Endothelial cell of umbilical vein (primary cell): ENCODE data around the gene FXYD7. TPM values are rescaled to one million over a fixed set of nuclear protein-coding genes. Genes with fewer than 3 reads are reported as not detected.

Experiments used
- BruUV-seq: library from RNA; stranded (reverse); fragments of 400-500 nt; replicated peaks from 2 replicates; lab custom pipeline; 2021; lab: Mats Ljungman, UMichigan
- CTCF ChIA-PET: fragments of 300-600, 350-600 bp; sonication (Branson Sonifier 250); formaldehyde crosslinking; loops from one replicate; lab custom pipeline; 2021; ENCODE audit warnings: antibody characterized with exemption, inconsistent platforms; lab: Charles Lee
- POLR2A ChIA-PET: fragments of 300-600, 350-600 bp; sonication (Branson Sonifier 250); formaldehyde crosslinking; loops from one replicate; lab custom pipeline; 2021; ENCODE audit warnings: antibody characterized with exemption, inconsistent platforms; lab: Charles Lee
- DNase-seq: peaks from one replicate; pipeline ENCODE4 v3.0.0-alpha.2; 2011; ENCODE audit warnings: low read depth, low spot score
- FAIRE-seq: peaks from 2 replicates; lab custom pipeline; 2011; peaks lifted over from hg19 to GRCh38; lab: Jason Lieb, UNC
- H2AFZ ChIP-seq: 2 replicates; pipeline ENCODE4 v1.6.0; 2012; ENCODE audit warnings: low read depth, low read length, control low read depth, inconsistent platforms
- H3K27ac ChIP-seq: 2 replicates; pipeline ENCODE4 v1.5.1; 2011; ENCODE audit warnings: low read depth, mild to moderate bottlenecking, control low read depth, low read length, moderate library complexity; ENCODE audit not compliant: insufficient read depth
- H3K27me3 ChIP-seq, 2 experiments: 2 replicates each; pipeline versions ENCODE4 v1.6.0 to v1.6.1; 2011; ENCODE audit warnings: low read length in 2 of 2, mixed read lengths in 1 of 2; ENCODE audit not compliant: control insufficient read depth in 2 of 2, insufficient read depth in 2 of 2
- H3K36me3 ChIP-seq, 2 experiments: 2 replicates in 1 of 2; 3 replicates in 1 of 2; pipeline ENCODE4 v1.5.1; 2011; ENCODE audit warnings: low read length in 2 of 2, mild to moderate bottlenecking in 1 of 2, moderate library complexity in 1 of 2; ENCODE audit not compliant: control insufficient read depth in 2 of 2, insufficient read depth in 2 of 2; ENCODE audit errors: extremely low read depth in 1 of 2
- H3K4me1 ChIP-seq: 3 replicates; pipeline ENCODE4 v1.5.1; 2011; ENCODE audit warnings: mild to moderate bottlenecking, low read length; ENCODE audit not compliant: control insufficient read depth, insufficient read depth; ENCODE audit errors: extremely low read depth
- H3K4me2 ChIP-seq: 2 replicates; pipeline ENCODE4 v1.6.1; 2011; ENCODE audit warnings: low read length, control low read depth, mixed read lengths; ENCODE audit not compliant: insufficient read depth
- H3K4me3 ChIP-seq, 3 experiments: fragments of 200-600 bp in 1 of 3; sonication (generic), shearing (Covaris generic) in 1 of 3; replicated peaks in 1 of 3; 2 replicates each; pipeline ENCODE4 v1.5.1; 2011 to 2016; ENCODE audit warnings: control low read depth in 3 of 3, low read length in 3 of 3, mild to moderate bottlenecking in 2 of 3, inconsistent platforms in 1 of 3, low read depth in 1 of 3, moderate library complexity in 1 of 3; ENCODE audit not compliant: insufficient read depth in 1 of 3
- H3K79me2 ChIP-seq: 2 replicates; pipeline ENCODE4 v1.6.0; 2012; ENCODE audit warnings: low read length, inconsistent platforms; ENCODE audit not compliant: control insufficient read depth, insufficient read depth
- H3K9ac ChIP-seq: replicated peaks from 2 replicates; pipeline ENCODE3; 2011; ENCODE audit warnings: low read length, control low read depth; ENCODE audit not compliant: insufficient read depth; ENCODE audit errors: extremely low read depth
- H3K9me1 ChIP-seq: replicated peaks from 3 replicates; pipeline ENCODE4 v1.6.0; 2011; ENCODE audit warnings: mild to moderate bottlenecking, low read length; ENCODE audit not compliant: control insufficient read depth, insufficient read depth; ENCODE audit errors: extremely low read depth
- H3K9me3 ChIP-seq: replicated peaks from 2 replicates; pipeline ENCODE4 v1.5.1; 2012; ENCODE audit warnings: low read length, inconsistent platforms; ENCODE audit not compliant: control insufficient read depth, insufficient read depth
- H4K20me1 ChIP-seq: replicated peaks from 2 replicates; pipeline ENCODE3; 2011; ENCODE audit warnings: mild to moderate bottlenecking, low read length; ENCODE audit not compliant: control insufficient read depth, insufficient read depth; ENCODE audit errors: extremely low read depth
- EZH2 ChIP-seq: IDR thresholded peaks from 2 replicates; pipeline ENCODE4 v1.6.1; 2012; ENCODE audit warnings: borderline replicate concordance, low read depth, mild to moderate bottlenecking, moderate library complexity, low read length, inconsistent platforms; ENCODE audit not compliant: severe bottlenecking
- FOS ChIP-seq: IDR thresholded peaks from 2 replicates; pipeline ENCODE4 v1.6.1; 2011; ENCODE audit warnings: mild to moderate bottlenecking, low read length, moderate library complexity, borderline replicate concordance; ENCODE audit not compliant: insufficient read depth
- GATA2 ChIP-seq: IDR thresholded peaks from 2 replicates; pipeline ENCODE4 v1.7.0; 2011; ENCODE audit warnings: low read depth, mild to moderate bottlenecking, moderate library complexity, mixed read lengths, low read length; ENCODE audit not compliant: insufficient read length, insufficient read depth
- JUN ChIP-seq: IDR thresholded peaks from 2 replicates; pipeline ENCODE4 v1.6.1; 2011; ENCODE audit warnings: borderline replicate concordance, low read depth; ENCODE audit not compliant: insufficient read length, insufficient read depth
- MAX ChIP-seq: IDR thresholded peaks from 2 replicates; pipeline ENCODE4 v1.6.1; 2011; ENCODE audit not compliant: insufficient read depth, insufficient read length
- MYC ChIP-seq: IDR thresholded peaks from one replicate; pipeline ENCODE4 v1.6.1; 2011; ENCODE audit warnings: mild to moderate bottlenecking, low read depth, low read length
- POLR2A ChIP-seq: IDR thresholded peaks from 2 replicates; pipeline ENCODE4 v1.6.1; 2012; ENCODE audit warnings: low read depth, mild to moderate bottlenecking, control low read depth, low read length
- POLR2AphosphoS5 ChIP-seq: IDR thresholded peaks from 2 replicates; pipeline ENCODE4 v1.6.1; 2012; ENCODE audit warnings: low read depth, mild to moderate bottlenecking, control low read depth, low read length, moderate library complexity; ENCODE audit not compliant: insufficient read depth
- dilution Hi-C: fragments of 300-500 bp; cut with MboI; formaldehyde crosslinking; loops from one replicate; pipeline ENCODE4 v1.15.0; 2019; ENCODE audit warnings: low sequenced_read_pairs; ENCODE audit not compliant: extremely low pct_ligation_motif_present
- intact Hi-C: fragments of 100-400 bp; cut with micrococcal nuclease; formaldehyde crosslinking; loops from one replicate; pipeline ENCODE4 v1.10.0; 2022
- polyA plus RNA-seq, 4 experiments: library from polyadenylated mRNA; depleted of rRNA in 3 of 4; stranded (reverse) in 3 of 4; unstranded in 1 of 4; fragments of >200 nt; gene quantifications; 2 replicates each; pipeline versions ENCODE4 v1.2.1 to v1.2.3, GENCODE V29; 2011 to 2012; ENCODE audit warnings: missing spikeins in 1 of 4
- total RNA-seq: library from RNA; stranded (reverse); gene quantifications from 2 replicates; pipeline ENCODE4 v1.2.3, GENCODE V29; 2021
- TF ChIP-seq, protein P1 (sequence below), 2 donors: IDR thresholded peaks; 1 replicate in 1 of 2; 2 replicates in 1 of 2; pipeline ENCODE4 v1.5.1; 2011; ENCODE audit warnings: low read length in 2 of 2, mild to moderate bottlenecking in 2 of 2, moderate library complexity in 2 of 2, control low read depth in 1 of 2, inconsistent platforms in 1 of 2, low read depth in 1 of 2; ENCODE audit not compliant: insufficient read depth in 1 of 2; ENCODE audit errors: extremely low read depth in 1 of 2

The FXYD7 gene
- total and polyA plus RNA-seq, 2 donors (not counting 3 experiments of a cell fraction or from before 2014, with no cell fraction given): not detected

DNA sequence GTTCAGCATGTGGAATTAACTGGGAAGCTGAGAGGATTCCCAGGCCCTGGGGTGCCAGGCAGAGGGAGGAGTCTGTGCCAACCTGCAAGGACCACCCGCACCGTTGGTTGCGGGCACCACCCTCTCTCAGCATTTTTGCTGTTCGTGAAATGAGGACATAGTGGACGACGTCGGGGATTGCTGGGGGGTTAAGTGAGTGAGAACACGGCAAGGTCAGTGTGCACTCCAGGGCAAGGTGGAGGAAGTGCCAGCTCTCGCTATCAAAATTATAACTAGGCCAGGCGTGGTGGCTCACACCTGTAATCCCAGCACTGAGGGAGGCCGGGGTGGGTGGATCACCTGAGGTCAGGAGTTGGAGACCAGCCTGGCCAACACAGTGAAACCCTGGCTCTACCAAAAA is 25.3 kb upstream of the FXYD7 start:
- intact Hi-C loops: no loop called here
- no TSS peak for BruUV-seq
- Histone ChIP-seq H3K4me2 (no peak overlapping the region), H3K9ac (no peak overlapping the region), H2AFZ (no peak overlapping the region), H4K20me1 (no peaks in the 10 kb centered on the region), H3K27me3 (no peaks in the 10 kb centered on the region), H3K9me1 (no peaks in the 10 kb centered on the region), H3K4me3 (no peak overlapping the region), H3K9me3 (no peaks in the 10 kb centered on the region), H3K36me3 (no peaks in the 10 kb centered on the region), H3K79me2 (no peaks in the 10 kb centered on the region), H3K4me1 (no peaks in the 10 kb centered on the region), H3K27ac (no peak overlapping the region)
- ChIA-PET CTCF (interaction anchor here (0.6 to 0.9 kb wide), 2 partner anchors 10 to 292 kb away, joined by 3 read pairs; no protein-coding TSS in a partner anchor), POLR2A (no interaction called here)
- FAIRE-seq: no peak
- dilution Hi-C loops: no loop called here
- DNase-seq: no peak
- no peak for TF ChIP-seq POLR2A
- no peak for TF ChIP-seq GATA2
- TF ChIP-seq MAX: no peak
- no peak for TF ChIP-seq MYC
- TF ChIP-seq EZH2: no peak
- no peak for TF ChIP-seq POLR2AphosphoS5
- TF ChIP-seq JUN: no peak
- no peak for TF ChIP-seq FOS
- TF ChIP-seq, protein P1, sequence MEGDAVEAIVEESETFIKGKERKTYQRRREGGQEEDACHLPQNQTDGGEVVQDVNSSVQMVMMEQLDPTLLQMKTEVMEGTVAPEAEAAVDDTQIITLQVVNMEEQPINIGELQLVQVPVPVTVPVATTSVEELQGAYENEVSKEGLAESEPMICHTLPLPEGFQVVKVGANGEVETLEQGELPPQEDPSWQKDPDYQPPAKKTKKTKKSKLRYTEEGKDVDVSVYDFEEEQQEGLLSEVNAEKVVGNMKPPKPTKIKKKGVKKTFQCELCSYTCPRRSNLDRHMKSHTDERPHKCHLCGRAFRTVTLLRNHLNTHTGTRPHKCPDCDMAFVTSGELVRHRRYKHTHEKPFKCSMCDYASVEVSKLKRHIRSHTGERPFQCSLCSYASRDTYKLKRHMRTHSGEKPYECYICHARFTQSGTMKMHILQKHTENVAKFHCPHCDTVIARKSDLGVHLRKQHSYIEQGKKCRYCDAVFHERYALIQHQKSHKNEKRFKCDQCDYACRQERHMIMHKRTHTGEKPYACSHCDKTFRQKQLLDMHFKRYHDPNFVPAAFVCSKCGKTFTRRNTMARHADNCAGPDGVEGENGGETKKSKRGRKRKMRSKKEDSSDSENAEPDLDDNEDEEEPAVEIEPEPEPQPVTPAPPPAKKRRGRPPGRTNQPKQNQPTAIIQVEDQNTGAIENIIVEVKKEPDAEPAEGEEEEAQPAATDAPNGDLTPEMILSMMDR (IDR thresholded peaks at IDR 0.05; ENCODE audit: extremely low read depth in 1 of 2, insufficient read depth in 1 of 2, low read depth in 1 of 2, low read length in 2 of 2): no peak
